NCI-H460 (cell line): ENCODE data around the gene TOMM7. TPM values are rescaled to one million over a fixed set of nuclear protein-coding genes. Genes with fewer than 3 reads are reported as not detected.
"Not testable (repeated sequence)": the region's sequence is repeated elsewhere in the genome, so short reads cannot be mapped to it uniquely, and the experiment has no call there.

ENCODE experiments used
- DNase-seq: peaks from one replicate; pipeline ENCODE4 v3.0.0-alpha.2; 2016; ENCODE audit warnings: low read depth; ENCODE audit errors: extremely low read depth
- total RNA-seq: library from RNA; depleted of rRNA; stranded (reverse); fragments of >200 nt; shearing (Covaris generic); gene quantifications from 2 replicates; pipeline ENCODE4 v1.2.3, GENCODE V29; 2014

The TOMM7 gene
- total RNA-seq, 1 experiment from 2014 or later: 421 TPM

- no peak for DNase-seq
These were observed 3.9 kb upstream of the TOMM7 start for GRCh38 chr7:22826593-22826992.

DNA sequence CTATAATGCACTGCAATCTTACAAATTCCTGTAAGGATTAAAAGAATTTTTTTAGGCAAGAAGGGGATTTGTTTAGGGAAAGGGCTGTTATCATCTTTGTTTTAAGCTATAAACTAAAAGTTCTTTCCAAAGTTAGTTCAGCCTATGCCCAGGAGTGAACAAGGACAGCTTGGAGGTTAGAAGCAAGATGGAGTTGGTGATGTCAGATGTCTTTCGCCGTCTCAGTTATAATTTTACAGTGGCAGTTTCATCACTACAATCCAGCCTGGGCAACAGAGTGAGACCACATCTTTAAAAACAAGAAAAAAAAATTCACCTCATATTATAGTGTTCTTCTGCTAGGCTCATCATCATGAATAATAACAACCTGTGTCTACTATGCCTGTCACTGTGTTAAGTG, 2.1 kb upstream of the TOMM7 start:
- DNase-seq: no peak

GRCh38 chr7:22823142-22823497, 471 bp upstream of the TOMM7 start:
- DNase-seq: no peak

DNA sequence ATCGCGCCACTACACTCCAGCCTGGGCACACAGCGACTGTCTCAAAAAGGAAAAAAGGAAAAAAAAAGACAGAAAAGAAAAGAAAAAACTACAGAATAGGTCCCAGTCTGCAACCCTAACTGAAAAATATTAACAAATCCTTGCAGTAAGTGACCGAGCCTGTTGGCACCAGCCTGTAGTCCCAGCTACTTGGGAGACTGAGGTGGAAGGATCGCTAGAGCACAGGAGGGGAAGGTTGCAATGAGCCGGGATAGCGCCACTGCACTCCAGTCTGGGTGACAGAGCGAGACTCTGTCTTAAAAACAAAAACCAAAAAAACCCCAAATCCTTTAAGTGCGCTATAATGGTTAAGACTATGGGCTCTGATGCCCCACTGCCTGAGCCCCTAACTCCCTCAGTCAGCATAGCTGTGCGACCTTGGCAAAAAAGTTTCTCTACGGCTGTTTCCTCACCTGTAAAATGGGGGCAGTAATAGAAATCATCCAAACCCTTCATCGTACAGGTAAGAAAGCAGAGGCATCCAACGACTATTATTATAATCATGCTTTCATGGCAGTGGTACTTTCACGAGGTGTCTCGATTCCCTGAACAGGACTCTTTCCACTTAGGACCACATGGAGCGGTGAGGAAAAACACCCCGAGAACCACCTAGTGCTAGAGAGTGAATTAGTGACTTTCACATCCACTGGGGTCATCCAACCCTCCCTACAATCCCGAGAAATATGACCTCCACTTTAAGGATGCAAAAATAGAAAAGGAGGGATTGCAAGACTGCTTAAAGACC, 755 bp downstream of the TOMM7 start:
- DNase-seq: no peak

DNA sequence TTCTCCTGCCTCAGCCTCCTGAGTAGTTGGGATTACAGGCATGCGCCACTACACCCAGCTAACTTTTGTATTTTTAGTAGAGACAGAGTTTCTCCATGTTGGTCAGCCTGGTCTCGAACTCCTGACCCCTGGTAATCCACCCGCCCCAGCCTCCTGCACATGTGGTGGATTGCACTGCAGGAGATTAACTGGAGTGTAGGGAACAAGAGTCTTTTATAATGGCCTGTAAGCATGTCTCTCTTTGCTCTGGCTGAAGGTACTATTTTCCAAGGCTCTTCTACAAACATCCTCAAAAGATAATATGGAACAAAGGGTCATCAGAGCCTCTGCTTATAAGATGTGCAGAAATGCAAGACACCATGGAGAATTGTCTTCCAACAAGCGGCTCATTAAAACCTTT, 3.2 kb downstream of the TOMM7 start:
- no peak for DNase-seq

DNA sequence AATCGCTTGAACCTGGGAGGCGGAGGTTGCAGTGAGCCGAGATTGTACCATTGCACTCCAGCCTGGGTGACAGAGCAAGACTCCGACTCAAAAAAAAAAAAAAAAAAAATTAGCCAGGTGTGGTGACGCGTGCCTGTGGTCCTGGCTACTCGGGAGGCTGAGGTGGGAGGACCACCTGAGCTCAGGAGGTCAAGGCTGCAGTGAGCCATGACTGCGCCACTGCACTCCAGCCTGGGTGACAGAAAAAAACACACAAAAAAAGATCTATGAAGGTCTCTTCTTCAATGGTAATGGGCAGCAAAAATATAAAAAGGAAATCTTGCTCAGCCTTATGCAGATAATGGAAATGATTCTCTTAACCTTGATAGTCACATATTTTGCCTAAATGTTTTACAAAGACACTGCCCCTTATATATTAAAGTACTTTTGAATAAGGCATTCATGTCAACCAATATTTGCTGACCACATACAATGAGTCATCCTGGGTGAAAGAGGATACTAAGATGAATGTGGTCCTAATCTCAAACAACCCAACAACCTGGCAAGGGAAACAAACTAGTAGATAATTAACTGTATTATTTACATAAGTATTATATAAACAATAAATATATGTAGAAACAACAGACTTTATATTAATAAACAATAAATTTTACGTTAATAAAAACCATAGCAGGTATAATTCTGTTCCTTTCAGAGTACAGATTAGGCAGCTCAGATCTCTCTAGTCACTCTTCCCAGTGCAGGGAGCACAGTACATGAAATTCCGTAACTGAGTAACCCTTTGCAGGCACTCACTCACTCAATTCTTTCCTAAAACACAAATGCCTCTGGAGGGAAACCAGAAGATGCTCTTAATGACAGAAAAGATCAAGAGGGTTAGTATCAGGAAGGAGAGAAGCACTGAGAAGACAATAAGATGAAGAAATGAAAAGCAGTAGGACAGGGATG, 8.1 kb downstream of the TOMM7 start:
- DNase-seq: no peak

- DNase-seq: no peak
These were observed 10.3 kb downstream of the TOMM7 start for GRCh38 chr7:22812353-22812752.

GRCh38 chr7:22811746-22812280, 10.8 kb downstream of the TOMM7 start:
- DNase-seq: no peak

DNA sequence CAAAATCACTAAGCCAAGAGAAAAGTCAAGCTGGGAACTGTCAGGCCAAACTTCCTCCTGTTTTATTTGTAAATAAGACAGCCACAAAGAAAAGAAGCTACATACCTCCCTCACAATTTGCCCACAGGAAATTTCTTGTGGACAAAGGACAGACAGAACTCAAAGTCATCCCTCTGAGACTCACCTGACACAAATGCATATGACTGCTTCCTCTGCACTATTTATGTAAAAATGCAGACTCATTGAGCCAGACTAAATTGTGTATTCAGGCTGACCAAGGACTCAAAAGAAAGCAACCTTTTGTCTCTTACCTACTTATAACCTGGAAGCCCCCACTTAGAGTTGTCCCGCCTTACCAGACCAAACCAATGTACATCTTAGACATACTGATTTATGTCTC, 11.8 kb downstream of the TOMM7 start:
- DNase-seq: no peak

GRCh38 chr7:22809902-22810642, 12.6 kb downstream of the TOMM7 start:
- no peak for DNase-seq

DNA sequence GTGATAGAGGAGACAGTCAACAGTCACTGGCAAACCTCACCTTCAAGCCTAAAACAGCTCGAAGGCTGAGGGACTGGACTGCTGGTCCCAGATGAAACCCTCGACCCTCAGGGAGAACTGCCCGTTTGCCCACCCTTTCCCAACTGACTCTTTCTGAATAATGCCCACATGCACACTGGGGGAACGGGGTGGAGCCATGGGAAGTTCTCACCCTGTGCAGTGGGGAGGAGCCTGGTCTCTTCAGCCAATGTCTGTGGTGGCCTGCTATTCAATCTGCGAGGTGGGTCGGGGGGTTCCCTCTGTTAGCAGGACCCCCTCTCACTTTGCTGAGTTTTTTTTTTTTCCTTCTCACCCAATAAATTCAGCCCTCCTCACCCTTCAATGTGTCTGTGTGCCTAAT, 14.5 kb downstream of the TOMM7 start:
- no peak for DNase-seq

GRCh38 chr7:22806752-22807151, 15.9 kb downstream of the TOMM7 start:
- DNase-seq: no peak

DNA sequence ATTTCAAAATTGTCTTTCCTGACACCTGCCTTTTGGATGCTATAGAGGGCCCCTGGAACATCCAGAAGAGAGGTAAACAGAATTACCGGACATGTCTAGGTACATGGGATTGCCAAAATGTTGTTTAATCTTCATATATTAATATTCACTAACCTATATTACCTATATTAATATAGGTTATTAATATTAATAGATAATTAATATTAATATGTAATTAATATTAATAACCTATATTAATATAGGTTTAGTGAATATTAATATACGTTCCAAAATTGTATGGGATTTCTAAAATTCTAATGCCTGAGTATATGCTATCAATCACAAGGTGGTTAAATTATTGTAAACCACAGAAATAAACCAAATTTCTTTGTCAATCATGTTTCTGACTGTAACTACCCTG, 17.4 kb downstream of the TOMM7 start:
- no peak for DNase-seq

DNA sequence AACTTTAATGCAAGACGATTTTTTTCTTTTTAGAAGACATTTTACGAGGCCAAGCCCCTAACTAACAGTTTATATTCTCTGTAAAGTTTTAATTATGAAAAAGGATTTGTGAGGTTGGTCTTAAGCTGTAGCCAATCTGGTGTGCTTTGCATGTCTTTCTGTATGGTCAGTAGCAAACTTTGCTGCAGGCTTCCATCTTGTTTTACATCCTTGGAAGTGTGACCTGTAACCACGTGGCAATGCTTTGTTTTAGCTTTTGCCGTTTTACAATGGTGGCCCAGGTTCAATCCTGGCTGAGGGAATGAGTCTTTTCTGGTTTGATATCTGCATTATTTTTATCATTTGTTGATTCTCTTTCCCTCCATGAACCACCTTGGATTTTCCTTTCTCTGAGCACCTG, 19.8 kb downstream of the TOMM7 start:
- not testable (repeated sequence) for DNase-seq

DNA sequence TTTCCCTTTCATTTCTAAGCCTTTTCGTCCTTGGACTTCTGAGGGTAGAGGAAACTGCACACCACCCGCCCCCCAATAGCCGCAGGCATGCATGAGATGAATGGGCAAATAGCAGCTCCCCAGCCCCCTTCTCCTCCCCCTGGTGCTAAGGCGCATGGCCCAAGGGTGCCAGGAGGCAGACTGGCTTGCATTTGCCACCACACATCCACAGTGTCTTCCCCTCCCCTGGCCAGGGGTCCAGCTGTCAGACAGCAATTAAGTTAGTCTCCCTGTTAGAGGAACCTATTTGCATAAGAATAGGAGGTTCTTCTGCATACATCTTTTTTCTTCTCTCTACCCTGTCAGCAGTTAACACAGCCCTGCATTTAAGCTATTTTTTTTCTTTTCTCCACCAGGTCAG, 20.2 kb downstream of the TOMM7 start:
- no peak for DNase-seq

DNA sequence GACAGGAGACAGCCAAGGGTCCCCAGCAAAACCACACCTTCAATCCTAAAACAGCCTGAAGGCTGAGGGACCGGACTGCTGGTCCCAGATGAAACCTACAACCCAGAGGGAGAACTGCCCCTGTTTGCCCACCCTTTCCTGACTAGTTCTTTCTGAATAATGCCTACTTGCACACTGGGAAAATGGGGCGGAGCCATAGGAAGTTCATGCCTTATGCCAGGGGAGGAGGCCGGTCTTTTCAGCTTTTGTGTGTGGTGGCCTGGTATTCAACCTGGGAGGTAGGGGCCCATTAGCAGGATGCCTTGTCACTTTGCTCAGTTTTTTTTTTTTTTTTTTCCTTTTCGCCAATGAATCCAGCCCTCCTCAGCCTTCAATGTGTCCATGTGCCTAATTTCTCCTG, 20.7 kb downstream of the TOMM7 start:
- DNase-seq: no peak

DNA sequence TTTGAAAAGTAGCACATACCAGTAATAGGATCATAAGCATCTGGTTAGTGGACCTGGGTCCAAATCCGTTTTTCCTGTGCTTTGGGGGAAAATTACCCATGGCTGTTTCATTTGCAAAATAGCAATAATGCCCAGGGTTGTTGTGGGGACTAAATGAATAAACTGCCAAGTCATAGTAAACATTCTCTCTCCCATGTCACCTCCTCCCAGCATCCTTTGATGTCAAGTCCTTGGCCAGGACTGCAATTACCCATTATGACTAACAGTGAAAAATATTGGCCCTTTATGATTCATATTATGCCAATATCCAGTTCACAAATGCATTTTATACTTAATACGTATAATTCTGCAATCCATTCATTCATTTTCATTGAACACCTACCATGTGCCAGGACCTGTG, 23.0 kb downstream of the TOMM7 start:
- DNase-seq: no peak

DNA sequence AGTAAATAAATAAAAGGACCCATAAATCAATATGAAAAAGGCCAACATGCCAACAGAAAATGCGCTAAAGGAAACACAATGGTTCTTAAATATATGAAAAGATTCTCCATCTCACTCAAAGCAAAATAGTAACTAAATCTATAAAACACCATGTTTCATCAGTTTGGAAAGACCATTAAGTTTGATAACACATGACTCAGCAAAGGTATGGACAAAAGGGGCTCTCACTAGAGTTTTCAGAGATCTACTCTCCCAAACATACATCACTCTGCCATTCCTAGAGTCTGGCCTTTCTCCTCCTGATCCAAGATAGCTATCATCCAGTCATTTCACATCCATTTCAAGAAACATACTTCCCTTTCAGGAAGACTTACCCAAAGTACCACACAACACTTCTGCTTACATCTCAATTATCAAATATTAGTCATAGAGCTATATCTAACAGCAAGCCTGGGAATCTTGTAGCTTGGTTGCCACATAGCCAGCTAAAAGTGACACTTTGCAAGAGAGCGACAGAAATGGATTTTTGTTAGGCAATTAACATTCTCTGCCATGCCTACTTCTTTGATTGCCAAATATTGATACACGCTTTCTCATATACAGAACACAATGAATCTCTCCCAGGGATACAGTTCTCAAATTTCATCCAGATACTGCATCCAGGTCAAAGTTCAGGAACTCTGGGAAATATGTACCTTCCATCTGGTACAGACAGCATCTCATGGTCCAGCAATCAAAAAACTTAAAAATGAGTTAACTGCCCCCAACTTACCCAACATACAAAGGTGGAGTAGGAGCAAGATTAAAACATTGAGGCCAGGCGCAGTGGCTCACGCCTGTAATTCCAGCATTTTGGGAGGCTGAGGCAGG, 28.8 kb downstream of the TOMM7 start:
- no peak for DNase-seq

- DNase-seq: no peak
These were observed 31.2 kb downstream of the TOMM7 start for GRCh38 chr7:22791204-22792158.
